Measurements from ENCODE around the gene SKA3. TPM values are rescaled to one million over a fixed set of nuclear protein-coding genes. Genes with fewer than 3 reads are reported as not detected.
A peak's percentile ranks its signal among the peaks of the same experiment; 100 is the strongest.
"Not testable (repeated sequence)": the region's sequence is repeated elsewhere in the genome, so short reads cannot be mapped to it uniquely, and the experiment has no call there.

The SKA3 gene
- polyA plus RNA-seq, 1 donor (not counting 4 experiments of a cell fraction or from before 2014, with no cell fraction given), result 13.4 TPM

DNA sequence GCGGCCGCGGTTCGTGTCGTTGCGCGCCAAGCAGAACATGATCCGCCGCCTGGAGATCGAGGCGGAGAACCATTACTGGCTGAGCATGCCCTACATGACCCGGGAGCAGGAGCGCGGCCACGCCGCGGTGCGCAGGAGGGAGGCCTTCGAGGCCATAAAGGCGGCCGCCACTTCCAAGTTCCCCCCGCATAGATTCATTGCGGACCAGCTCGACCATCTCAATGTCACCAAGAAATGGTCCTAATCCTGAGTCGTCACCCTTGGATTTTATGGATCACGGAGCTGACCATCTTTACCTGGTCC is 581 bp upstream of the SKA3 start:
- Histone ChIP-seq H3K4me1 (ENCODE audit: control insufficient read depth, extremely low read depth, insufficient read depth, low read length) (peaks cover 12% of the 10 kb centered on the region), H4K20me1 (ENCODE audit: control insufficient read depth, extremely low read depth, insufficient read depth, low read length) (no peaks in the 10 kb centered on the region), H3K27me3 (ENCODE audit: control insufficient read depth, extremely low read depth, insufficient read depth, low read length) (no peaks in the 10 kb centered on the region), H3K27ac (ENCODE audit: control insufficient read depth, insufficient read depth, low read length) (peak overlapping the region; percentile 84), H3K9me3 (ENCODE audit: control insufficient read depth, low read depth, low read length) (no peaks in the 10 kb centered on the region), H3K9ac (ENCODE audit: control insufficient read depth, extremely low read depth, insufficient read depth, low read length) (peak overlapping the region; percentile 93), H2AFZ (ENCODE audit: control insufficient read depth, low read length) (peak overlapping the region; percentile 94), H3K79me2 (ENCODE audit: control insufficient read depth, insufficient read depth, low read length) (peaks cover 50% of the 10 kb centered on the region), H3K36me3 (ENCODE audit: control insufficient read depth in 2 of 2, extremely low read depth in 1 of 2, insufficient read depth in 2 of 2, low read length in 2 of 2) (no peaks in the 10 kb centered on the region), H3K4me2 (ENCODE audit: control insufficient read depth, extremely low read depth, insufficient read depth, low read depth, low read length) (peak overlapping the region; percentile 80), H3K9me1 (ENCODE audit: control insufficient read depth, extremely low read depth, insufficient read depth, low read length) (no peaks in the 10 kb centered on the region), H3K4me3 (ENCODE audit: control insufficient read depth in 2 of 3, extremely low read depth in 1 of 3, insufficient read depth in 2 of 3, low read depth in 1 of 3, low read length in 3 of 3) (peak overlapping the region; percentile 80 to 97 (median 94))
- no peak for FAIRE-seq
- dilution Hi-C loops (cut with MboI; ENCODE audit: extremely low pct_ligation_motif_present, low sequenced_read_pairs), result no loop called here
- no peak for DNase-seq (ENCODE audit: low read depth, low spot score)
- TF ChIP-seq, protein P1, sequence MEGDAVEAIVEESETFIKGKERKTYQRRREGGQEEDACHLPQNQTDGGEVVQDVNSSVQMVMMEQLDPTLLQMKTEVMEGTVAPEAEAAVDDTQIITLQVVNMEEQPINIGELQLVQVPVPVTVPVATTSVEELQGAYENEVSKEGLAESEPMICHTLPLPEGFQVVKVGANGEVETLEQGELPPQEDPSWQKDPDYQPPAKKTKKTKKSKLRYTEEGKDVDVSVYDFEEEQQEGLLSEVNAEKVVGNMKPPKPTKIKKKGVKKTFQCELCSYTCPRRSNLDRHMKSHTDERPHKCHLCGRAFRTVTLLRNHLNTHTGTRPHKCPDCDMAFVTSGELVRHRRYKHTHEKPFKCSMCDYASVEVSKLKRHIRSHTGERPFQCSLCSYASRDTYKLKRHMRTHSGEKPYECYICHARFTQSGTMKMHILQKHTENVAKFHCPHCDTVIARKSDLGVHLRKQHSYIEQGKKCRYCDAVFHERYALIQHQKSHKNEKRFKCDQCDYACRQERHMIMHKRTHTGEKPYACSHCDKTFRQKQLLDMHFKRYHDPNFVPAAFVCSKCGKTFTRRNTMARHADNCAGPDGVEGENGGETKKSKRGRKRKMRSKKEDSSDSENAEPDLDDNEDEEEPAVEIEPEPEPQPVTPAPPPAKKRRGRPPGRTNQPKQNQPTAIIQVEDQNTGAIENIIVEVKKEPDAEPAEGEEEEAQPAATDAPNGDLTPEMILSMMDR (optimal IDR thresholded peaks at IDR 0.05 in 1 of 3, IDR thresholded peaks at IDR 0.05 in 1 of 3, conservative IDR thresholded peaks at IDR 0.05 in 1 of 3; ENCODE audit: extremely low read depth in 1 of 3, insufficient read depth in 2 of 3, low read length in 3 of 3), result no peak
- TF ChIP-seq EZH2 (IDR thresholded peaks at IDR 0.05; ENCODE audit: low read length), result no peak

DNA sequence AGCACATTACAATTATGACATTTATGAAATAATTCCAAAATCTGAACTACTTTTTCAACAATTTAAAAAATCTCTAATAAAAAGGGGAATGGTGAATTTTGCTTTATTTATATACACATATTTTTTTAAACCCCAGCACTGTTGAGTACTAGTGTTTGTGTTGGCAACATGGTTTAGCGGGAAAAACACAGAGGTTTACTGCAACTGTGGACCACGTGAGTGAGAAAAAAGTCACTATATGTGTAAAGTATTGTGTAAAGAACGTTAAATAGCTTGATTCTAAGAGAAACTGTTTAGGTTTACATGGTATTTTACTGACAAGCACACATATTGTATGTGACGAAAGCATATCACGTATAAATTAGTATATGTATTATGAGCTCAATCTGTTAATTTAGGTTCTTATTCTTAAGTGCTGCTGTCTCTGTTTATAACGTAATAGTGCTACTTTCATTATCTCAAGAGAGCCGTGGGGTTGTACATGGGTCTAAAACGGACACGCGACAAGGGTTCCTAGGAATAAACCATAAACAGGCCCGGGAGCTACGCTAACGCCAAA is 617 bp downstream of the SKA3 start:
- DNase-seq (ENCODE audit: low read depth, low spot score) (no peak), FAIRE-seq (no peak)
- Histone ChIP-seq H3K4me2 (ENCODE audit: control insufficient read depth, extremely low read depth, insufficient read depth, low read depth, low read length) (peak overlapping the region; percentile 72), H3K27ac (ENCODE audit: control insufficient read depth, insufficient read depth, low read length) (peak overlapping the region; percentile 84), H3K4me1 (ENCODE audit: control insufficient read depth, extremely low read depth, insufficient read depth, low read length) (peaks cover 12% of the 10 kb centered on the region), H3K79me2 (ENCODE audit: control insufficient read depth, insufficient read depth, low read length) (peaks cover 53% of the 10 kb centered on the region), H3K9ac (ENCODE audit: control insufficient read depth, extremely low read depth, insufficient read depth, low read length) (peak overlapping the region; percentile 93), H3K9me3 (ENCODE audit: control insufficient read depth, low read depth, low read length) (no peaks in the 10 kb centered on the region), H4K20me1 (ENCODE audit: control insufficient read depth, extremely low read depth, insufficient read depth, low read length) (no peaks in the 10 kb centered on the region), H3K36me3 (ENCODE audit: control insufficient read depth in 2 of 2, extremely low read depth in 1 of 2, insufficient read depth in 2 of 2, low read length in 2 of 2) (no peaks in the 10 kb centered on the region), H2AFZ (ENCODE audit: control insufficient read depth, low read length) (peak overlapping the region; percentile 98), H3K4me3 (ENCODE audit: control insufficient read depth in 2 of 3, extremely low read depth in 1 of 3, insufficient read depth in 2 of 3, low read depth in 1 of 3, low read length in 3 of 3) (peak overlapping the region; percentile 80 to 97 (median 94)), H3K27me3 (ENCODE audit: control insufficient read depth, extremely low read depth, insufficient read depth, low read length) (no peaks in the 10 kb centered on the region), H3K9me1 (ENCODE audit: control insufficient read depth, extremely low read depth, insufficient read depth, low read length) (no peaks in the 10 kb centered on the region)
- dilution Hi-C loops (cut with MboI; ENCODE audit: extremely low pct_ligation_motif_present, low sequenced_read_pairs), result no loop called here
- TF ChIP-seq EZH2 (IDR thresholded peaks at IDR 0.05; ENCODE audit: low read length), result no peak
- TF ChIP-seq, protein P1 (optimal IDR thresholded peaks at IDR 0.05 in 1 of 3, IDR thresholded peaks at IDR 0.05 in 1 of 3, conservative IDR thresholded peaks at IDR 0.05 in 1 of 3; ENCODE audit: extremely low read depth in 1 of 3, insufficient read depth in 2 of 3, low read length in 3 of 3), result no peak

DNA sequence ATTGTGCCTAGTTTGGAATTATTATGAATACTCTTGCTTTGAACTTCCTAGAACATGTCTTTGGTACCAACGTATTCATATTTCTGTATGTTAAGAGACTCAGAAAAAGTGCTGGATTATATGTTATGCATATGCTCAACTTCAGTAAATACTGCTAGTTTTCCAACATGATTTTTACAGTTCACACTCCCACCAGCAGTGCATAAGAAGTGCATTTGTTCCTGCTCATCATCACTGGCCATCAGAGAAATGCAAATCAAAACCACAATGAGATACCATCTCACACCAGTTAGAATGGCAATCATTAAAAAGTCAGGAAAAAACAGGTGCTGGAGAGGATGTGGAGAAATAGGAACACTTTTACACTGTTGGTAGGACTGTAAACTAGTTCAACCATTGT is 2.6 kb downstream of the SKA3 start:
- H3K4me2 ChIP-seq (ENCODE audit: control insufficient read depth, extremely low read depth, insufficient read depth, low read depth, low read length); DNase-seq (ENCODE audit: low read depth, low spot score): not testable (repeated sequence)

More for the DNA sequence above, 2.6 kb downstream of the SKA3 start:
- H3K27ac ChIP-seq (ENCODE audit: control insufficient read depth, insufficient read depth, low read length); H3K27me3 ChIP-seq (ENCODE audit: control insufficient read depth, extremely low read depth, insufficient read depth, low read length); H2AFZ ChIP-seq (ENCODE audit: control insufficient read depth, low read length); FAIRE-seq; H3K9ac ChIP-seq (ENCODE audit: control insufficient read depth, extremely low read depth, insufficient read depth, low read length); H3K9me3 ChIP-seq (ENCODE audit: control insufficient read depth, low read depth, low read length); dilution Hi-C loops (cut with MboI; ENCODE audit: extremely low pct_ligation_motif_present, low sequenced_read_pairs); H4K20me1 ChIP-seq (ENCODE audit: control insufficient read depth, extremely low read depth, insufficient read depth, low read length); H3K4me3 ChIP-seq (ENCODE audit: control insufficient read depth in 2 of 3, extremely low read depth in 1 of 3, insufficient read depth in 2 of 3, low read depth in 1 of 3, low read length in 3 of 3); H3K9me1 ChIP-seq (ENCODE audit: control insufficient read depth, extremely low read depth, insufficient read depth, low read length); H3K36me3 ChIP-seq (ENCODE audit: control insufficient read depth in 2 of 2, extremely low read depth in 1 of 2, insufficient read depth in 2 of 2, low read length in 2 of 2): not testable (repeated sequence)
- Histone ChIP-seq H3K4me1 (ENCODE audit: control insufficient read depth, extremely low read depth, insufficient read depth, low read length) (peaks cover 12% of the 10 kb centered on the region), H3K79me2 (ENCODE audit: control insufficient read depth, insufficient read depth, low read length) (peaks cover 53% of the 10 kb centered on the region)
